Left cardiac atrium (tissue), 4 donors: ENCODE data around the gene SFTPA2. TPM values are rescaled to one million over a fixed set of nuclear protein-coding genes. Genes with fewer than 3 reads are reported as not detected.
"Not testable (repeated sequence)": the region's sequence is repeated elsewhere in the genome, so short reads cannot be mapped to it uniquely, and the experiment has no call there.

Source experiments
- ATAC-seq, 2 donors: fragments of 200-7000 bp; cut with Tn5 transposase; one replicate each; pipeline ENCODE4 v1.9.1; 2020; ENCODE audit warnings: mild to moderate bottlenecking in 2 of 2, moderate library complexity in 2 of 2
- DNase-seq: peaks from one replicate; pipeline ENCODE4 v3.0.0-alpha.2; 2020
- intact Hi-C, 2 donors: fragments of 100-400 bp; cut with DNase I; formaldehyde crosslinking; loops; one replicate each; pipeline versions ENCODE4 v1.14.1 to v1.15.1; 2022 to 2023
- total RNA-seq, 2 donors: library from RNA; stranded (reverse); fragmentation: NEBNext Ultra II Directional; extraction: Animal tissue kit (Norgen Biotek cat#: 25700); gene quantifications; one replicate each; pipeline ENCODE4 v1.2.1, GENCODE V29; 2021
- donor health status: DM: no; HTN: yes; CAD: no.
- donor health status: DM: no; HTN: yes; CAD: no; lungs with severe emphysema.
- donor health status: DM: yes; HTN: yes; CAD: no.
- donor health status: Dilated cardiomyopathy.

SFTPA2 gene
- total RNA-seq, 2 donors from 2014 or later: 0.34 TPM; not detected in 1

DNA sequence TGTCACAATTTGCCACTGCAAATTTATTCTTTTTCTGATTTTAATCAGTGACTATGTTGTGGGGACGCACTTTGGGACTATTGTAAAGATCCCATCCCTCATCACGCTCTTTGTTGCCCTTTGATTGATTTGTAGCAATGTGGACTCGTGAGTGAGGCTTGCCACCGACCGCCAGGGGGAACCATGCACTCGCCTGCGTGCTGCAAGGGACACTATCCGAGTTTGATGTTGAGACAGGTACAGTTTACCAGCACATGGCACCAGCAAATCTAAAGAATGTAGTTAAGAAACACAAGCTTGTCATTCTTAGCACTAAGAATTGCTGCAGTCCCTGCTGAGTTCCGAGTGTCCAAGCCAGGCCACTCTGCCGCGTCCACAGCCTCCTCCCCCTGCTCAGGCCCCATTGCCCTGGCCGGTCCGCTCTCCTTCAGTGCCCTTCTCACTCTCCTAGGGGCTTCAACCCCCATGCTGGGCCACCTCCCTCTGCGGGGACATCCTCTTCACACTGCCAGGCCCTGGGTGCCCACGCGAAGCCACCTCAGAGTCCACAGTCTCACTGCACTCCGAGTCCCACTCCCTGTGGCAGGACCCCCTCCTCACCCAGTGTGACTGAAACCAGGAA lies 2.0 kb upstream of the SFTPA2 start:
- intact Hi-C loops: loop anchor here in 1 of 2 donors (5.0 kb wide), 1 partner anchor 365 kb away; no protein-coding TSS in a partner anchor
- ATAC-seq (peak; percentile 84), DNase-seq (peak; percentile 58)

- ATAC-seq (no peak), DNase-seq (no peak)
- intact Hi-C loops: loop anchor here in 1 of 2 donors (5.0 kb wide), 1 partner anchor 366 kb away; no protein-coding TSS in a partner anchor
These were observed 1.1 kb upstream of the SFTPA2 start for GRCh38 chr10:79561257-79561656.

DNA sequence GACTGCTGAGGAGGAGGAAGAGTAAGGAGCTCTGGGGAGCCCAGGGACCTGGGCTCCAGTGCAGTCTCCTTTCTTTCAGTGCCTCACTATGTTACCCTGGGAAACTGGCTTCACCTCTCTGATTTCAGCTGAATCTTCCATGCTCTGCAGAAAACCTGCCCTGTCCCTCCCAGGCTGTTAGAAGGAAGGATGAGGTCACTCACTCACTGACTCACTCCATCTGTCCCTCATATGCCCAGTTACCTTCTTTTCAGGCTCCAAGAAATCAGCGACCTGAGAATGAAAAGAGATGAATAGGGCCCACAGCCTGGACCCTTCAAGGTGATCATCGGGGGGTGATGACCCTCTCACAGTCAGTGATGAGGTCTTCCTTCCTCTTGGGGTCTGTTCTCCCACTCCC lies 481 bp downstream of the SFTPA2 start:
- ATAC-seq: no peak
- DNase-seq: no peak
- intact Hi-C loops: loop anchor here in 1 of 2 donors (5.0 kb wide), 1 partner anchor 368 kb away; no protein-coding TSS in a partner anchor

- ATAC-seq, intact Hi-C loops: not testable (repeated sequence)
These were observed 3.2 kb downstream of the SFTPA2 start for GRCh38 chr10:79556961-79557360.

GRCh38 chr10:79555354-79556309 lies 4.6 kb downstream of the SFTPA2 start:
- intact Hi-C loops: no loop called here
- DNase-seq (no peak), ATAC-seq (no peak)

More at GRCh38 chr10:79556961-79557360, 3.2 kb downstream of the SFTPA2 start:
- DNase-seq: not testable (repeated sequence)

DNA sequence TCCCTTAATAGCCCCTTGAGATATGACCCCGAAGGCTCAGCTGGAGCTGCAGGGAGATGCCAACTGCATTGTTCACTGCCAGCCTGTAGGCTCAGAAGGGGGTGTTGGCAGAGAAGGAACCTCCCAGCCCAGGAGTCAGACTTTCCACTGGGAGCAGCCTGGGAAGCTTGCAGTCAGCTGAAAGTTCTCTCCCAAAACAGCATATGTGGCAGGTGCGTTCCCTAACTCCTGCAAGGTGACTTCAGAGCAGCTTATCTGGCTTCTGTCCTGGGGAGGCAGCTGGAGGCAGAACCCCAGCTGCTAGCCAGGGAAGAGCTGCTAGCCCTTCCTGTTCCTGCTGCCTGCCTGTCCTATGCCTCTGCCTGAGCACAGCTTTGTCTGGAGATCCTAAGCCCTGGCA lies 8.1 kb downstream of the SFTPA2 start:
- intact Hi-C loops: no loop called here
- peak in 1 of 2 donors; percentile 33 for ATAC-seq
- no peak for DNase-seq

GRCh38 chr10:79547973-79548372 lies 12.2 kb downstream of the SFTPA2 start:
- intact Hi-C loops: no loop called here
- no peak for ATAC-seq
- DNase-seq: no peak

- intact Hi-C loops, DNase-seq, ATAC-seq: not testable (repeated sequence)
These were observed 13.1 kb downstream of the SFTPA2 start for GRCh38 chr10:79547128-79547527.

- ATAC-seq, DNase-seq, intact Hi-C loops: not testable (repeated sequence)
These were observed 15.1 kb downstream of the SFTPA2 start for GRCh38 chr10:79544926-79545659.

DNA sequence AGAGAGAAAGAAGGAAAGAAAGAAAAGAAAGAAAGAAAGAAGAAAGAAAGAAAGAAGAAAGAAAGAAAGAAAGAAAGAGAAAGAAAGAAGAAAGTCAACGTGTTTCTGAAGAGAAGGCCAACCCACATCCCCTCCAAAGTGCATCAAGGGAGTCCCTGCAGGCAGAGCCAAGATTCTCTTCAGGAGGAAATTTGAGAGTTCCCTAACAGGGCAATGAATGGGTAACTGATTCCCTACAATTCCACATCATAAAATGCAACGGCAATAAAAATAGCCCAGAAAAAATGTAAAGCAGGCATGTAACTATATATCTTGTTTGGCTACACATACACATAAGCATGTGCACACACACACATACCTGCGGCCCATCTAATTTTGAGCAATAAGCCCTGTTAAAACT lies 15.8 kb downstream of the SFTPA2 start:
- ATAC-seq, intact Hi-C loops, DNase-seq: not testable (repeated sequence)

- no peak for DNase-seq
- intact Hi-C loops: no loop called here
- ATAC-seq: no peak
These were observed 17.6 kb downstream of the SFTPA2 start for GRCh38 chr10:79542626-79543025.

DNA sequence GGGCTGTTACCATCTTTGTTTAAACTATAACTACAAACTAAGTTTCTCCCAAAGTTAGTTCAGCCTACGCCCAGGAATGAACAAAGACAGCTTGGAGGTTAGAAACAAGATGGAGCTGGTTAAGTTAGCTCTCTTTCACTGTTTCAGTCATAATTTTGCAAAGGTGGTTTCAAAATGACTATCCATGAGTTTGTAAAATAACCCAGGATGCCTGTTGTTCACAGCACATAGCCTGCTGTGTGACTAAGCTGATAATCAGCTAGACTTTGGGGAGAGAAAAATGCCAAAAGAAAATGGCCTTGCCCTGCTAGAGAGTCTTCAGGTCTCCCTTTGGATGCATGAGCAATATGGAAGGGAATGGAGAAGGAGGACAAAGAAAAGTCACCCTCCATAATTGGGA lies 19.3 kb downstream of the SFTPA2 start:
- ATAC-seq, DNase-seq, intact Hi-C loops: not testable (repeated sequence)

GRCh38 chr10:79538311-79538710 lies 21.9 kb downstream of the SFTPA2 start:
- ATAC-seq, intact Hi-C loops, DNase-seq: not testable (repeated sequence)

GRCh38 chr10:79533903-79534175 lies 26.4 kb downstream of the SFTPA2 start:
- ATAC-seq, DNase-seq, intact Hi-C loops: not testable (repeated sequence)

- intact Hi-C loops, DNase-seq: not testable (repeated sequence)
- peak in 1 of 2 donors; percentile 55 for ATAC-seq
These were observed 26.9 kb downstream of the SFTPA2 start for GRCh38 chr10:79533142-79533902.

- intact Hi-C loops, DNase-seq, ATAC-seq: not testable (repeated sequence)
These were observed 31.9 kb downstream of the SFTPA2 start for GRCh38 chr10:79528261-79528660.

DNA sequence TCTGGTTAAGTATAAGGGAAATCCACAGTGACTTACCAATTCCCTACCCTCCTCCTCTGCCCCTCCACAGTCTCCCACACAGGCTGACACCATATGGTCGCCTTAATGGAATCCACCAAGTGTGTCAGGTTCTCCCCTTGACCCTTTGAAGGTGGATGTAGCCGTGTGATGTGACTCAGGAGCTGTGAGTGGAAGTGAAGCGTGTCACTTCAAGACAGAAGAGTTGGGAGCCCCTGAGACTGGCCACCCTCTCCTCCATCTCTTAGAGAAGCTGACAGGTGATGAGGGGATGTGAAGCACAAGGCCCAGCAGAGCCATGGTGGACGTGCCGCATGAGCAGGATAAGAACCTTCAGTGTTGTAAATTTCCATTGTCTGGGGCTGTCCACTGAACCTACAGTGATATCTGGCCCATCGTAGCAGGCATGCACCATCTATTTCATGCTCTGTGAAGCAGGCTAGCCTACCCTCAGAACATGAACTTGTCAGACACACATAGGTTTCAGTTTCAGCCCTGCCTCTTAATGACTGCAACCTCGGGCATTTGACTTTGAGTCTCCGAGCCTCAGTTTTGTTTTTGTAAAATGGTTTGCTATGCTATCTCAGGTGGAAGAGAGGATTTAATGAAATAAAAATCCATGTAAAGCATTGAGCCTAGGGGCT lies 35.0 kb downstream of the SFTPA2 start:
- DNase-seq, intact Hi-C loops, ATAC-seq: not testable (repeated sequence)
